Astrocyte of the cerebellum (primary cell): ENCODE measurements around the gene RHBDL3.

ENCODE experiments used
- DNase-seq: peaks from one replicate; pipeline ENCODE4 v3.0.0-alpha.2; 2011; ENCODE audit warnings: low read depth
- H3K4me3 ChIP-seq: 2 replicates; pipeline ENCODE4 v1.5.1; 2011; ENCODE audit warnings: mild to moderate bottlenecking, low read depth, low read length, moderate library complexity
- in situ Hi-C: cut with HindIII; loops from 2 replicates; pipeline ENCODE4 v1.10.0; 2017; ENCODE audit warnings: low sequenced_read_pairs
- TF ChIP-seq, protein P1 (sequence below): IDR thresholded peaks from 2 replicates; pipeline ENCODE4 v1.5.1; 2012; ENCODE audit warnings: low read length, low read depth, moderate library complexity, mild to moderate bottlenecking; ENCODE audit errors: missing control alignments

The RHBDL3 gene

DNA sequence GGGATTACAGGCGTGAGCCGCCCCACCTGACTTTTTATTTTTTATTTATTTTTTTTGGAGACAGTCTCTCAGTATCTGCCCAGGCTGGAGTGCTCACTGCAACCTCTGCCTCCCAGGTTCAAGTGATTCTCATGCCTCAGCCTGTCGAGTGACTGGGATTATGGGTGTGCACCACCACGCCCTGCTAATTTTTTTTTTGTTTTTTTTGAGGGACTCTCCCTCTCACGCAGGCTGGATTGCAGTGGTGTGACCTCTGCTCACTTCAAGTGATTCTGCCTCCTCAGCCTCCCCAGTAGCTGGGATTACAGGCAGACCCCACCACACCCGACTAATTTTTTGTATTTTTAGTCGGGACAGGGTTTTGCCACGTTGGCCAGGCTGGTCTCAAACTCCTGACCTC is 92.0 kb downstream of the RHBDL3 start:
- DNase-seq, result no peak
- no peak overlapping the region for H3K4me3 ChIP-seq
- in situ Hi-C loops, result no loop called here
- TF ChIP-seq, protein P1, sequence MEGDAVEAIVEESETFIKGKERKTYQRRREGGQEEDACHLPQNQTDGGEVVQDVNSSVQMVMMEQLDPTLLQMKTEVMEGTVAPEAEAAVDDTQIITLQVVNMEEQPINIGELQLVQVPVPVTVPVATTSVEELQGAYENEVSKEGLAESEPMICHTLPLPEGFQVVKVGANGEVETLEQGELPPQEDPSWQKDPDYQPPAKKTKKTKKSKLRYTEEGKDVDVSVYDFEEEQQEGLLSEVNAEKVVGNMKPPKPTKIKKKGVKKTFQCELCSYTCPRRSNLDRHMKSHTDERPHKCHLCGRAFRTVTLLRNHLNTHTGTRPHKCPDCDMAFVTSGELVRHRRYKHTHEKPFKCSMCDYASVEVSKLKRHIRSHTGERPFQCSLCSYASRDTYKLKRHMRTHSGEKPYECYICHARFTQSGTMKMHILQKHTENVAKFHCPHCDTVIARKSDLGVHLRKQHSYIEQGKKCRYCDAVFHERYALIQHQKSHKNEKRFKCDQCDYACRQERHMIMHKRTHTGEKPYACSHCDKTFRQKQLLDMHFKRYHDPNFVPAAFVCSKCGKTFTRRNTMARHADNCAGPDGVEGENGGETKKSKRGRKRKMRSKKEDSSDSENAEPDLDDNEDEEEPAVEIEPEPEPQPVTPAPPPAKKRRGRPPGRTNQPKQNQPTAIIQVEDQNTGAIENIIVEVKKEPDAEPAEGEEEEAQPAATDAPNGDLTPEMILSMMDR, result no peak

DNA sequence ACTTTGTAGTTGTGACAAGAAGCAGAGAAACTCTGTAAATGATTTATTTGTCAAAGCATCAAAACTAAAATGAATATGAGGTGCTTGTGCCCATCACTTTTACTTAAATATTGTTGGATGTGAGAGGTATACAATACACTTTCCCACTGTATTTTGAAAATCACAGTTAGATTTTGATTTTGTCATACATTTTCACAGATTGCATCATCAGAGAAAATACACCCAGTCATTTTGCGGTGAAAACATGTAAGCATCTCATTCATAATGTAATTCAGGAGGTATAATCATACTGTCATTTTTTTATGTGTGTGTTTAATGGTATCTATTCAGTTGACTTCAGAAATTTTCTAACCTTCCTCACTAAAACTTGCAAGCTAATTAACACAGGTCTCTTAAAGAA is 95.6 kb downstream of the RHBDL3 start:
- TF ChIP-seq, protein P1, result no peak
- H3K4me3 ChIP-seq, result no peak overlapping the region
- in situ Hi-C loops, result no loop called here

DNA sequence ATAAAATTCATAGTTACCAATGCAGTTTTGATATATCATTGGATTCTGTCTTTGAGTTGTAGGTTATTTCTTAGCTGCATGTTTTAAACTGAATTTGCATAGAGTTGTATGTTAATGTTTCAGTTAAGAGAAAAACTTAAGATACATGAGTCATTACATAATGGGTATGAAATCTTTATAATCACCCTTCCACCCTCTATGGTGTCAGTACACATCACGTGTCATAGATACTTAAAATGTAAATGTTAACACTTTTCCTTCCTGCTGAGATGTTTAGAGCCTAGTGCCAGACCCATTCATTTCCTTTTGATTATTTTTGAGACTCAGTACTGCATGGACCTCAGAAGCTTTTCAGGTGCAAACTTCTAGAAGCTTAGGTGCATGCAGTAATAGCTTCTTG is 104.8 kb downstream of the RHBDL3 start:
- TF ChIP-seq, protein P1, result no peak
- in situ Hi-C loops, result no loop called here
- DNase-seq, result no peak
- no peak overlapping the region for H3K4me3 ChIP-seq

More for the DNA sequence above, 95.6 kb downstream of the RHBDL3 start:
- DNase-seq, result no peak
